ENCODE measurements around the gene GRIP2.
"Not testable (repeated sequence)": the region's sequence is repeated elsewhere in the genome, so short reads cannot be mapped to it uniquely, and the experiment has no call there.

GRIP2 gene

DNA sequence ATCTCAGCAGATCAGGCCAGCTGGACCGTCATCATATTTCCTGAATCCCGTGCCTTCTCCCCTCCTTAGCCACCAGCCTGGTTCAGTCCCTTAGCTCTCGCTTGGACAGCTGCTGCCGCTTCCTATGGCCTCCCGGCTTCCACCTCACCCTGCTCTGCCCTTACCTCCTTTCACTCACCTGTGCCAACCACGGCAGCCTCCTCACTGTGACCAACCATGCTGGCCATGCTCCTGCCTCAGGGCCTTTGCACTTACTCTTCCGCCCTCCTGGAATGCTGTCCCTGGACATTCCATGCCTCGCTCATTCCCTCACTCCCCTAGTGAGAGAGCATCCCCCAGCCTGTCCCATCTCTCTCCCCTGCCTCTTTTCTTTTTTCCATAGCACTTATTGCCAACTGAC, 19.2 kb downstream of the GRIP2 start:
- no peak for DNase-seq (ENCODE audit: low read depth in 2 of 2)

GRCh38 chr3:14520149-14520548, 20.0 kb downstream of the GRIP2 start:
- no peak for DNase-seq (ENCODE audit: low read depth in 2 of 2)

DNA sequence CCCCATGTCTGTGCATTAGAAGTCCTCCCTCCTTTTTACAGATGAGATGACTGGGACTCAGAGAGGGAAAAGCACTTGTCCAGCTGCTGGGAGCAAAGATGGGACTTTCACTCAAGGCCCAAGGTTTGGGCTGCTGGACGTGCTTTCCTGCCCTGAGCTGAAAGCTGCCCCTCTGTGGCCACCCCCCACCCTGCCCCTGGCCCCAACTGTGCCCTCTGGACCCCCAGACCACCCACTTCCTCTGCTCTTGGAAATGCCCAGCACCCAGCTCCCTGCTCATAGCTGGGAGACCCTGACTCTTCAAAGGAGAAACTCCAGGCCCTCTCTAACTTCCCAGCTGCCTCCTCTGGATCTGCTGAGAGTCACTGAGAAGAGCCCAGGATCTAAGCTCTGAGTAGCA, 20.7 kb downstream of the GRIP2 start:
- DNase-seq (ENCODE audit: low read depth in 2 of 2) = no peak

GRCh38 chr3:14518893-14519292, 21.2 kb downstream of the GRIP2 start:
- DNase-seq (ENCODE audit: low read depth in 2 of 2) = no peak

- no peak for DNase-seq (ENCODE audit: low read depth in 2 of 2)
Observed at GRCh38 chr3:14518432-14518802, 21.7 kb downstream of the GRIP2 start.

- DNase-seq (ENCODE audit: low read depth in 2 of 2) = no peak
Observed at GRCh38 chr3:14517601-14518431, 22.3 kb downstream of the GRIP2 start.

- DNase-seq (ENCODE audit: low read depth in 2 of 2) = no peak
Observed at GRCh38 chr3:14516738-14517345, 23.3 kb downstream of the GRIP2 start.

GRCh38 chr3:14515526-14515925, 24.6 kb downstream of the GRIP2 start:
- not testable (repeated sequence) for DNase-seq (ENCODE audit: low read depth in 2 of 2)

DNA sequence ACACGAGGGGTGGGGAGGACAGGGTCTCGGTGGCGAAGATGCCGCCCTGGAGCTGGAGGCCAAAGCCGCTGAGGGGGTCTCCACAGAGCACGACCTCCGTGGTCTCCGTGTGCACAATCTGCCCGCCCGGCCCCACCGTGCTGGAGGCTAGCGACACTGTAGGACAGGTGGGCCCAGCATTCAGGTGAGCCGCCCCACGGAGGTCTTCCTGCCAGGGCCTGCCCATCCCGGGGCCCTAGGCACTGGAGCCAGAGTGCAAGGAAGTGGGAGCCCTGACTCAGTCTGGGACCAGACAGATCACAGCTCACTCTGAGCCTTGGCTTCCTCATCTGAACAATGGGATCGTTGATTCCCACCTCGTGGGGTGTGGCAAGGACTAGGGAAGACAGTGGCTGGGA, 25.8 kb downstream of the GRIP2 start:
- DNase-seq (ENCODE audit: low read depth in 2 of 2) = no peak

DNA sequence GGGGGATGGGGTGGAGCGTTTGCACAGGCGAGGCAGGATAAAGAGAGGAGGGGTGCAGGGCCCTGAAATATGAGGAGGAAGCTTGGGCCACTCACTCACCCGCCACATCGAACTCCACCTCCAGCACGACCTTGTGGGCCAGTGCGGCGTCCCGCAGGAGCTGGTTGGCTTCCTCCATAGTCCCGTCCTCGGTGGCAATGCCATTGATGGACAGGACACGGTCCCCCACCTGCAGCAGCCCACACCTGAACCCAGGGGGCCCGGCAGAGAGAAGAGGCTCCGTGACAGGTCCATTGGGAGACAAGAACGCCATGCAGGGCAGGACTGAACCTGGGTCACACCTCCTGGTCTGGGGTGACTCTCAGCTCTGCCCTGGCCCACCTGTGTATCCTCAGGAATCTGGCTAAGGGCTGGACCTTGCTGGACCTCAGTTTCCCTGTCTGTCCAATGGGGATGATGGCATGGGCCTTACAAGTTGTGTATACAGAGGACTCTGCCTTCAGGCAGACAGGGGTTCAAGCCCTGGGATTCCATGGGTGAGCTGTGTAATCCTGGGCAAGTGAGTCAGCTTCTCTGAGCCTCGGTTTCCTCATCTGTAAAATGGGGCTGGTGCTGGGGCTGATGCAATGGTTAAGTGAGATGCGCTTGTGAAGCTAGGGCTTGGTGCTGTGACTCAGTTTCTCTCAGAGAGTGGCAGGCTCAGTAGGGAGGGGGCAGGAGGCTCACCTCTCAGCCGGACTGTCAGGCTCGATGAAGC, 26.4 kb downstream of the GRIP2 start:
- DNase-seq (ENCODE audit: low read depth in 2 of 2) = no peak

GRCh38 chr3:14512942-14513327, 27.2 kb downstream of the GRIP2 start:
- no peak for DNase-seq (ENCODE audit: low read depth in 2 of 2)

DNA sequence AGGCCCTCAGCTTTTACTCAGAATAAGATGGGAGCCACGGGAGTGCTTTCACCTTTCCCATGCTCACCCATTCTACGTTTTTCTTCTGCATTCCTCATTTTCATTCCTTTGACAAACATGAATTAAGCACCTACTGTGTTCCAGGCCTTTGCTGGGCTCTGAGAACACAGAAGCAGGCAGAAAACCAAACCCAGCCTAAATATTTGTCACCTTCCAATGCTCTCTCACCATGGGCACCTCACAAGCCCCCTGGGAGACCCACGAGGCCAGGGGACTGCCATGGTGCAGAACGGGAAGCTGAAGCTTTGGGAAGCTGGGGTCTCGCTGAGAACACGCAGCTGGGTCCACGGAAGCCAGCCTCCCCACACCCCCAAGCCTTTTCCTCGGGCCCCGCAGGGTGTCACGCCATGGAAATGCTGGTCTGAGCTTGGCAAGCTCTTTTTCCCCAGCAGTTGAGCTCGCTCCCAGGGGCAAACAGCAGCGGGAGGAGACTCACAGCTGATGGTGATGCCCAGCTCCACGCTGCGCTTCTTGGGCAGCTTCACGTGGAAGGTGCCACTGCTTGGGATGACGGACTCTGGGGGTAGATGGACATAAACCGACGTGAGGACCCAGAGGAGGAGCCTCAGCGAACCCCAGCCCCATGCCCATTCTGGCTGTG, 27.7 kb downstream of the GRIP2 start:
- DNase-seq (ENCODE audit: low read depth in 2 of 2) = no peak

GRCh38 chr3:14511623-14512280, 28.4 kb downstream of the GRIP2 start:
- DNase-seq (ENCODE audit: low read depth in 2 of 2) = no peak

DNA sequence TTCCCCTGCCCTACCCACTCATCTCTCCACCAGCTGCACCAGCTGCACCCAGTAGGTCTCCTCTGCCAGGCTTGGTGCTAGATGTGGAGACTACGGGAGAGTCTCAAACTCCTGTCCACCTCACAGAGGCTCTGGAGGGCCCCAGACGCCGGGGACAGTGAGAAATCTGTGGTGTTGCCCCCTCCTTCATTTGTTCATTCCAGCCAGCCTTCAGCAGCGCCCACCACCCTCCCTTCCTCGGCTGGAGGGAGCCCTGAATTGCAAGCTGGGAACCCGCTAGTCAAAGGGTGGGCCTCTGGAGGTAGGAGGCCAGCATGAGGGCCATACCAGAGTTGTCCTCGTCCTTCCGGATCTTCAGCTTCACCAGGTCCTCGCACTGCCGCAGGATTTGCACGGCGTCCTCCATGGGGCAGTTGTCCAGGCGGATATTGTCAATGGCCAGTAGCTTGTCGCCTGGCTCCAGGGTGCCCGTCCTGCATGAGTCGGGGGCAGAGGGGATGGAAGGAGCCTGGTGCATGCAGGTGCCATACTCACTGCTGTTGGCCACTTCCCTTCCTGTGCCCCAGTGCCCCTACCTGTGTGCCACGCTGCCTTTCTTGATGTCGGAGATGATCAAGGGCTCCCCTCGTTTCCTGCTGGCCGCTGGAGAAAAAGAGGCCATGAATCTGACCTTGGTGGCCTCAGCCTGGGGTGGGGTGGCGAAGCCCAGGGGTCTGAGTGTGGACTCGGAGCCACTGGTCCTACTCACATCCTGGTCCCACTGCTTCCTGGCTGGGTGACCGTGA, 29.1 kb downstream of the GRIP2 start:
- no peak for DNase-seq (ENCODE audit: low read depth in 2 of 2)

GRCh38 chr3:14509796-14510100, 30.4 kb downstream of the GRIP2 start:
- no peak for DNase-seq (ENCODE audit: low read depth in 2 of 2)

GRCh38 chr3:14508966-14509795, 31.0 kb downstream of the GRIP2 start:
- peak; percentile 47 to 50 for DNase-seq (ENCODE audit: low read depth in 2 of 2)

GRCh38 chr3:14508505-14508819, 31.7 kb downstream of the GRIP2 start:
- no peak for DNase-seq (ENCODE audit: low read depth in 2 of 2)

DNA sequence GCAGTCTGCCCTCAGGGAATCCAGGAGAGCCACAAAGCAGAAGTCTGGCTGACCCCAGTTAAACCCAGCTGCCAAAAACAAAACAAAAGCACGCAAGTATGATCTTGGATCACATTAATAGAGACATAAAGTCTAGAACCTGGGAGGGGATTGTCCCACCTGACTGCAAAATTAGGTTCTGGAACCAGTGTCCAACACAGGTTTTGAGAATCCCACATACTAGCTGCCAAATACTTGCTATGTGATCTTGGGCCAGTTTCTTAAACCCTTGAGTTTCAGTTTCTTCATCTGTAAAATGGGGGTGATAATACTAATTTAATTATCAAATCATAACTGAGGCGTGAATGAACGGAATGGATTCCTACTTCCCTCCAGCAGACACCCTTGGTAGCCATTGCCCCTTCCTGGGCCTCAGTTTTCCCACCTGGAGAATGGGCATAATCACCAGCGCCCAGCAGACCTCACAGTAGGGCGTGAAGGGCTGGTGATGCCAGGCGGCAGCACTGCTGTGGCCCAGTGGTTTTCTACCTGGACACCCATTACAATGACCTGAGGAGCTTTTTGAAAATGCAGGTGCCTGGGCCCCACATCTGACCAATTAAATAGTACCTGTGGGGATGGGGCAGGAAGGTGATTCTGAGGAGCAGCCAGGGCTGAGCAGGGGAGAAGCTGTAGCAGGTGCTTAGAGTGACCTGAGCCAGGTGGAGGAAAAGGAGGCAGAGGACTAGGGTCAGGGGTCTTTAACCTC, 32.2 kb downstream of the GRIP2 start:
- no peak for DNase-seq (ENCODE audit: low read depth in 2 of 2)

DNA sequence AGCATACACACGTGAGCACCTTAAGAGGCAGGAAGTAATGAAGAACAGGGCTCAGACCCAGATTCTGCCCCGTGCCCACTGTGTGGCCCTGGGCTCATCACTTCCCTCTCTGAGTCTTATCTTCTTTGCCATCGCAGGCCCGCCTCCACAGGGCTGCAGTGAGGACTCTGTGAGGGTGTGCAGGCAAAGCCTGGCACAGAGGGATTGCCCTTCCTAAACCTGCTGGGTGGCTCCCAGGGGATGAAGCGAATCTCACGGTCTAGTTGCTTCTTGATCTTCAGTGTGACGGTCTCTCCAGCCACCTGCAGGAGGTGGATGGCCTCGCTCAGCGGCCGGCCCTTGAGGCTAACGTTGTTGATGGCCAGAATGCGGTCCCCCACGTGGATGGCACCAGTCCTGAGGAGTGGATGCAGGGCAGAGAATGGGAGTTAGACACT, 32.8 kb downstream of the GRIP2 start:
- no peak for DNase-seq (ENCODE audit: low read depth in 2 of 2)
